GM19372 (cell line): ENCODE results near the gene FGF1.

Source experiments
- ATAC-seq: cut with Tn5 transposase; IDR thresholded peaks from one replicate; pipeline ENCODE4 v1.9.1; 2021; ENCODE audit warnings: mild to moderate bottlenecking, low read depth, moderate library complexity; ENCODE audit not compliant: unreplicated experiment

The FGF1 gene

GRCh38 chr5:142547445-142548380, 138.2 kb downstream of the FGF1 start:
- ATAC-seq, result no peak

- ATAC-seq, result no peak
These were observed 140.1 kb downstream of the FGF1 start for GRCh38 chr5:142545650-142546322.

- ATAC-seq, result no peak
These were observed 140.8 kb downstream of the FGF1 start for GRCh38 chr5:142544946-142545649.

GRCh38 chr5:142544071-142544753, 141.7 kb downstream of the FGF1 start:
- no peak for ATAC-seq

- ATAC-seq, result no peak
These were observed 143.0 kb downstream of the FGF1 start for GRCh38 chr5:142542906-142543305.
